WERI-Rb-1 (cell line): ENCODE measurements around the gene PRM2.
"Not testable (repeated sequence)": the region's sequence is repeated elsewhere in the genome, so short reads cannot be mapped to it uniquely, and the experiment has no call there.

Source experiments
- DNase-seq: peaks from one replicate; pipeline ENCODE4 v3.0.0-alpha.2; 2020
- H3K27ac ChIP-seq: fragments of 250-450 bp; sonication (Bioruptor Pico); 2 replicates; pipeline ENCODE4 v1.5.1; 2020; ENCODE audit warnings: mild to moderate bottlenecking, moderate library complexity
- H3K27me3 ChIP-seq: fragments of 250-450 bp; sonication (Bioruptor Pico); 2 replicates; pipeline ENCODE4 v1.5.1; 2021; ENCODE audit warnings: mild to moderate bottlenecking, low read depth, moderate library complexity; ENCODE audit not compliant: insufficient read depth, severe bottlenecking
- H3K36me3 ChIP-seq: fragments of 250-450 bp; sonication (Bioruptor Pico); 2 replicates; pipeline ENCODE4 v1.5.1; 2020; ENCODE audit warnings: mild to moderate bottlenecking, moderate library complexity
- H3K4me3 ChIP-seq: 2 replicates; pipeline ENCODE4 v1.5.1; 2011; ENCODE audit warnings: low read depth, mild to moderate bottlenecking, control low read depth, low read length
- H3K9me3 ChIP-seq: fragments of 250-450 bp; sonication (Bioruptor Pico); 2 replicates; pipeline ENCODE4 v1.5.1; 2021; ENCODE audit warnings: mild to moderate bottlenecking, moderate library complexity; ENCODE audit not compliant: severe bottlenecking
- CTCF ChIP-seq: IDR thresholded peaks from 2 replicates; pipeline ENCODE4 v1.5.1; 2011; ENCODE audit warnings: low read depth, mild to moderate bottlenecking, control low read depth, inconsistent platforms, low read length

The PRM2 gene

GRCh38 chr16:11303405-11304138 is 27.3 kb upstream of the PRM2 start:
- H3K4me3 ChIP-seq = no peak overlapping the region
- no peak for DNase-seq
- no peaks in the 10 kb centered on the region for H3K36me3 ChIP-seq
- TF ChIP-seq CTCF = no peak
- no peaks in the 10 kb centered on the region for H3K9me3 ChIP-seq
- no peak overlapping the region for H3K27ac ChIP-seq
- no peaks in the 10 kb centered on the region for H3K27me3 ChIP-seq

GRCh38 chr16:11302977-11303376 is 26.7 kb upstream of the PRM2 start:
- no peak for TF ChIP-seq CTCF
- H3K9me3 ChIP-seq = no peaks in the 10 kb centered on the region
- no peaks in the 10 kb centered on the region for H3K36me3 ChIP-seq
- DNase-seq = no peak
- no peaks in the 10 kb centered on the region for H3K27me3 ChIP-seq
- H3K4me3 ChIP-seq = no peak overlapping the region
- H3K27ac ChIP-seq = no peak overlapping the region

- no peak overlapping the region for H3K27ac ChIP-seq
- no peak for DNase-seq
- no peak for TF ChIP-seq CTCF
These were observed 25.6 kb upstream of the PRM2 start for GRCh38 chr16:11301645-11302501.

GRCh38 chr16:11300560-11300892 is 24.2 kb upstream of the PRM2 start:
- no peak for TF ChIP-seq CTCF
- Histone ChIP-seq H3K36me3 (no peaks in the 10 kb centered on the region), H3K9me3 (no peaks in the 10 kb centered on the region), H3K27me3 (no peaks in the 10 kb centered on the region), H3K4me3 (no peak overlapping the region), H3K27ac (no peak overlapping the region)
- DNase-seq = no peak

More at GRCh38 chr16:11301645-11302501, 25.6 kb upstream of the PRM2 start:
- Histone ChIP-seq H3K4me3 (no peak overlapping the region), H3K36me3 (no peaks in the 10 kb centered on the region), H3K27me3 (no peaks in the 10 kb centered on the region), H3K9me3 (no peaks in the 10 kb centered on the region)

GRCh38 chr16:11299865-11300559 is 23.7 kb upstream of the PRM2 start:
- TF ChIP-seq CTCF = no peak
- no peaks in the 10 kb centered on the region for H3K36me3 ChIP-seq

GRCh38 chr16:11298950-11299547 is 22.8 kb upstream of the PRM2 start:
- not testable (repeated sequence) for H3K36me3 ChIP-seq, H3K27me3 ChIP-seq, H3K27ac ChIP-seq, H3K9me3 ChIP-seq, H3K4me3 ChIP-seq, DNase-seq

More at GRCh38 chr16:11299865-11300559, 23.7 kb upstream of the PRM2 start:
- Histone ChIP-seq H3K27ac (no peak overlapping the region), H3K4me3 (no peak overlapping the region), H3K9me3 (no peaks in the 10 kb centered on the region), H3K27me3 (no peaks in the 10 kb centered on the region)
- DNase-seq = no peak
